Measurements from ENCODE around the gene NSD2.
A peak's percentile ranks its signal among the peaks of the same experiment; 100 is the strongest.
"Not testable (repeated sequence)": the region's sequence is repeated elsewhere in the genome, so short reads cannot be mapped to it uniquely, and the experiment has no call there.

The NSD2 gene

GRCh38 chr4:1899149-1900086 is 28.2 kb downstream of the NSD2 start:
- peak; percentile 48 to 65 for DNase-seq (ENCODE audit: low read depth in 2 of 2)

GRCh38 chr4:1900087-1900433 is 28.9 kb downstream of the NSD2 start:
- DNase-seq (ENCODE audit: low read depth in 2 of 2) = no peak

GRCh38 chr4:1900624-1901023 is 29.4 kb downstream of the NSD2 start:
- no peak for DNase-seq (ENCODE audit: low read depth in 2 of 2)

GRCh38 chr4:1901127-1901526 is 29.9 kb downstream of the NSD2 start:
- DNase-seq (ENCODE audit: low read depth in 2 of 2) = no peak

- DNase-seq (ENCODE audit: low read depth in 2 of 2) = no peak
Measured at GRCh38 chr4:1902243-1902642, 31.1 kb downstream of the NSD2 start.

- DNase-seq (ENCODE audit: low read depth in 2 of 2) = peak in 1 of 2 donors; percentile 6
Measured at GRCh38 chr4:1903035-1903434, 31.8 kb downstream of the NSD2 start.

GRCh38 chr4:1904042-1904441 is 32.8 kb downstream of the NSD2 start:
- no peak for DNase-seq (ENCODE audit: low read depth in 2 of 2)

GRCh38 chr4:1907848-1908525 is 36.8 kb downstream of the NSD2 start:
- DNase-seq (ENCODE audit: low read depth in 2 of 2) = no peak

GRCh38 chr4:1909696-1910095 is 38.5 kb downstream of the NSD2 start:
- not testable (repeated sequence) for DNase-seq (ENCODE audit: low read depth in 2 of 2)

- DNase-seq (ENCODE audit: low read depth in 2 of 2) = peak in 1 of 2 donors; percentile 11
Measured at GRCh38 chr4:1910643-1911042, 39.5 kb downstream of the NSD2 start.

GRCh38 chr4:1911316-1911715 is 40.1 kb downstream of the NSD2 start:
- not testable (repeated sequence) for DNase-seq (ENCODE audit: low read depth in 2 of 2)

GRCh38 chr4:1922821-1923220 is 51.6 kb downstream of the NSD2 start:
- no peak for DNase-seq (ENCODE audit: low read depth in 2 of 2)

- no peak for DNase-seq (ENCODE audit: low read depth in 2 of 2)
Measured at GRCh38 chr4:1927675-1928074, 56.5 kb downstream of the NSD2 start.

GRCh38 chr4:1928356-1929239 is 57.4 kb downstream of the NSD2 start:
- DNase-seq (ENCODE audit: low read depth in 2 of 2) = no peak

- no peak for DNase-seq (ENCODE audit: low read depth in 2 of 2)
Measured at GRCh38 chr4:1932736-1933135, 61.5 kb downstream of the NSD2 start.

- no peak for DNase-seq (ENCODE audit: low read depth in 2 of 2)
Measured at GRCh38 chr4:1933700-1934099, 62.5 kb downstream of the NSD2 start.

GRCh38 chr4:1937550-1937949 is 66.4 kb downstream of the NSD2 start:
- DNase-seq (ENCODE audit: low read depth in 2 of 2) = no peak

GRCh38 chr4:1938027-1938426 is 66.8 kb downstream of the NSD2 start:
- no peak for DNase-seq (ENCODE audit: low read depth in 2 of 2)

- DNase-seq (ENCODE audit: low read depth in 2 of 2) = no peak
Measured at GRCh38 chr4:1939664-1940509, 68.7 kb downstream of the NSD2 start.

GRCh38 chr4:1940566-1940965 is 69.4 kb downstream of the NSD2 start:
- DNase-seq (ENCODE audit: low read depth in 2 of 2) = no peak

GRCh38 chr4:1943928-1944327 is 72.7 kb downstream of the NSD2 start:
- DNase-seq (ENCODE audit: low read depth in 2 of 2) = no peak

All from stimulated activated CD4-positive, alpha-beta T cell treated with anti-CD3 and anti-CD28 coated beads, Interleukin-1b, Interleukin-23, amount 100 ng/mL, for 4 hours (primary cell).